Ishikawa (cell line): ENCODE data around the gene DPYD.

Source experiments
- CEBPB ChIP-seq: IDR thresholded peaks from 2 replicates; pipeline ENCODE4 v1.6.1; 2012
- CREB1 ChIP-seq: IDR thresholded peaks from 2 replicates; pipeline ENCODE4 v1.6.1; 2012; ENCODE audit warnings: low read depth
- EGR1 ChIP-seq: IDR thresholded peaks from 2 replicates; pipeline ENCODE4 v1.6.1; 2012
- EP300 ChIP-seq: IDR thresholded peaks from 2 replicates; pipeline ENCODE4 v1.6.1; 2012; ENCODE audit warnings: borderline replicate concordance
- FOXM1 ChIP-seq: IDR thresholded peaks from 2 replicates; pipeline ENCODE4 v1.6.1; 2012; ENCODE audit warnings: low read depth, borderline replicate concordance
- NFIC ChIP-seq: IDR thresholded peaks from 2 replicates; pipeline ENCODE4 v1.6.1; 2012
- RAD21 ChIP-seq: IDR thresholded peaks from 2 replicates; pipeline ENCODE4 v1.6.1; 2012; ENCODE audit warnings: low read depth
- TAF1 ChIP-seq: IDR thresholded peaks from 2 replicates; pipeline ENCODE4 v1.6.1; 2012; ENCODE audit warnings: low read depth, mild to moderate bottlenecking
- TCF12 ChIP-seq: IDR thresholded peaks from 2 replicates; pipeline ENCODE4 v1.6.1; 2012; ENCODE audit warnings: low read depth
- TEAD4 ChIP-seq: IDR thresholded peaks from 2 replicates; pipeline ENCODE4 v1.6.1; 2012
- YY1 ChIP-seq: IDR thresholded peaks from 2 replicates; pipeline ENCODE4 v1.6.1; 2012; ENCODE audit warnings: low read depth
- ZBTB7A ChIP-seq: IDR thresholded peaks from 2 replicates; pipeline ENCODE4 v1.6.1; 2012; ENCODE audit warnings: low read depth
- TF ChIP-seq, protein P1 (sequence below): IDR thresholded peaks from 2 replicates; pipeline ENCODE4 v1.6.1; 2012
- TF ChIP-seq, protein P2 (sequence below): IDR thresholded peaks from 2 replicates; pipeline ENCODE4 v1.6.1; 2012; ENCODE audit warnings: low read depth, mild to moderate bottlenecking
- TF ChIP-seq, protein P3 (sequence below): IDR thresholded peaks from 2 replicates; pipeline ENCODE4 v1.6.1; 2012

Gene DPYD

DNA sequence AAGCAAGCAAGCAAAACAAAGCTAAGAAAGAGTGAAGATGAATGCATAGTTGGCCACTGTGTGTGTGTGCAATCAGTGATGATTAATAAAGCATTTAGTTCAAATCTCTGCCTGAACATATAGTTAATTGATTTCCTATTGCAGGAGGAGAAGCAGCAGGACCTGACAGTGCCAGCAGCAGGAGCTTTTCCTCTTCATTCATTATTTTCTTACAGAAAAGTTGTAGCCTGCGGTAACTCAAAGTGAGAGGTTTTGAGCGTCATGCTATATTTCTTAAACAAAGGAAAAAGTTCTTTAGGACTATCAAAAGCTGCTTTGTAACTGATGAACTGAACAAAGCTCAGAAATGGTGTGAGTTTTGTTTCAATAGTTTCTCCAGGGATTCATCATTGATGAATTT lies 819.3 kb downstream of the DPYD start:
- TF ChIP-seq CREB1 (no peak), YY1 (no peak), NFIC (no peak)

DNA sequence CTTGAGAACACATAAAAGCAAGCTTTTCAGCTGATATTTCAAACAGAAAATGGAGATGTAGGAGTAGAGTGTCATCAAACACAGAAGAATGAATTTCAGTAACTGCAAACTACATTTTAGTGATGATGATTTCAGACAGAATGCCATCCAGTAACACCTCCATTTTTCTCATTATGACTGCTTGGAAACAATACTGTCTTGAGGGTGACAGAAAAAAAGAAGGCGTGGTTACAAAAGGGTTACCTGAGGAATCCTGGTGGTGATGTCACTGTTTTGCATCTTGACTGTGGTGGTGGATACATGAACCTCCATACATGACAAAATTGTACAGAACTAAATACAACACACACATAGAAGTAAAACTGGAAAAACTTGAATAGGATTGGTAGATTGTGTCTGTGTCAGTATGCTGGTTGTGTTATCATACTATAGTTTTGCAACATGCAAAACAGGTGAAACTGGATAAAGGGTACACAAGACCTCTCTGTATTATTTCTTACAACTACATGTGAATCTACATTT lies 823.4 kb downstream of the DPYD start:
- TF ChIP-seq EGR1 (no peak), ZBTB7A (no peak)

DNA sequence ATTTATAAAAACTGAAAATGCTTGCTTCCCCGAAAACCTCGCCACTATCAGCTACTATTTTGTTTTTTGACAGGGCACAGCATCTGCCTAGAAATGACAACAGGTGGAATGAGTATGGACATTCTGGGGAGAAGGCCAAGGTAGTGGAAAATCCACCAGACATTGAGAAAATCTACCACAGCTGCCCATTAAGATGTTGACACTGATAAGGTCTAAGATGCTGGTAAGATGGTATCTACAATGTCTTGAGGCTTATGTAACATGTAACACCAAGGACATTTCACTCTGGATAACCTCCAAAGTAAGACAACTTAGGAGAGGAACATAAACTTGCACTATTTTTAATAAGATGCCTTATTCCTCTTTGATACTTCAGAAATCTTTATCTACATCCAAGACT lies 825.1 kb downstream of the DPYD start:
- no peak for TF ChIP-seq TAF1
- TF ChIP-seq, protein P1, sequence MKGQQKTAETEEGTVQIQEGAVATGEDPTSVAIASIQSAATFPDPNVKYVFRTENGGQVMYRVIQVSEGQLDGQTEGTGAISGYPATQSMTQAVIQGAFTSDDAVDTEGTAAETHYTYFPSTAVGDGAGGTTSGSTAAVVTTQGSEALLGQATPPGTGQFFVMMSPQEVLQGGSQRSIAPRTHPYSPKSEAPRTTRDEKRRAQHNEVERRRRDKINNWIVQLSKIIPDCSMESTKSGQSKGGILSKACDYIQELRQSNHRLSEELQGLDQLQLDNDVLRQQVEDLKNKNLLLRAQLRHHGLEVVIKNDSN, result no peak
- no peak for TF ChIP-seq EP300
- no peak for TF ChIP-seq TEAD4
- no peak for TF ChIP-seq YY1
- TF ChIP-seq CREB1, result no peak
- TF ChIP-seq RAD21, result no peak
- TF ChIP-seq FOXM1, result no peak
- TF ChIP-seq, protein P2, sequence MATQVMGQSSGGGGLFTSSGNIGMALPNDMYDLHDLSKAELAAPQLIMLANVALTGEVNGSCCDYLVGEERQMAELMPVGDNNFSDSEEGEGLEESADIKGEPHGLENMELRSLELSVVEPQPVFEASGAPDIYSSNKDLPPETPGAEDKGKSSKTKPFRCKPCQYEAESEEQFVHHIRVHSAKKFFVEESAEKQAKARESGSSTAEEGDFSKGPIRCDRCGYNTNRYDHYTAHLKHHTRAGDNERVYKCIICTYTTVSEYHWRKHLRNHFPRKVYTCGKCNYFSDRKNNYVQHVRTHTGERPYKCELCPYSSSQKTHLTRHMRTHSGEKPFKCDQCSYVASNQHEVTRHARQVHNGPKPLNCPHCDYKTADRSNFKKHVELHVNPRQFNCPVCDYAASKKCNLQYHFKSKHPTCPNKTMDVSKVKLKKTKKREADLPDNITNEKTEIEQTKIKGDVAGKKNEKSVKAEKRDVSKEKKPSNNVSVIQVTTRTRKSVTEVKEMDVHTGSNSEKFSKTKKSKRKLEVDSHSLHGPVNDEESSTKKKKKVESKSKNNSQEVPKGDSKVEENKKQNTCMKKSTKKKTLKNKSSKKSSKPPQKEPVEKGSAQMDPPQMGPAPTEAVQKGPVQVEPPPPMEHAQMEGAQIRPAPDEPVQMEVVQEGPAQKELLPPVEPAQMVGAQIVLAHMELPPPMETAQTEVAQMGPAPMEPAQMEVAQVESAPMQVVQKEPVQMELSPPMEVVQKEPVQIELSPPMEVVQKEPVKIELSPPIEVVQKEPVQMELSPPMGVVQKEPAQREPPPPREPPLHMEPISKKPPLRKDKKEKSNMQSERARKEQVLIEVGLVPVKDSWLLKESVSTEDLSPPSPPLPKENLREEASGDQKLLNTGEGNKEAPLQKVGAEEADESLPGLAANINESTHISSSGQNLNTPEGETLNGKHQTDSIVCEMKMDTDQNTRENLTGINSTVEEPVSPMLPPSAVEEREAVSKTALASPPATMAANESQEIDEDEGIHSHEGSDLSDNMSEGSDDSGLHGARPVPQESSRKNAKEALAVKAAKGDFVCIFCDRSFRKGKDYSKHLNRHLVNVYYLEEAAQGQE, result no peak
- TF ChIP-seq TCF12, result no peak
- no peak for TF ChIP-seq NFIC
- TF ChIP-seq, protein P3, sequence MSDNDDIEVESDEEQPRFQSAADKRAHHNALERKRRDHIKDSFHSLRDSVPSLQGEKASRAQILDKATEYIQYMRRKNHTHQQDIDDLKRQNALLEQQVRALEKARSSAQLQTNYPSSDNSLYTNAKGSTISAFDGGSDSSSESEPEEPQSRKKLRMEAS, result no peak
- TF ChIP-seq CEBPB, result no peak
- no peak for TF ChIP-seq EGR1
- TF ChIP-seq ZBTB7A, result no peak

DNA sequence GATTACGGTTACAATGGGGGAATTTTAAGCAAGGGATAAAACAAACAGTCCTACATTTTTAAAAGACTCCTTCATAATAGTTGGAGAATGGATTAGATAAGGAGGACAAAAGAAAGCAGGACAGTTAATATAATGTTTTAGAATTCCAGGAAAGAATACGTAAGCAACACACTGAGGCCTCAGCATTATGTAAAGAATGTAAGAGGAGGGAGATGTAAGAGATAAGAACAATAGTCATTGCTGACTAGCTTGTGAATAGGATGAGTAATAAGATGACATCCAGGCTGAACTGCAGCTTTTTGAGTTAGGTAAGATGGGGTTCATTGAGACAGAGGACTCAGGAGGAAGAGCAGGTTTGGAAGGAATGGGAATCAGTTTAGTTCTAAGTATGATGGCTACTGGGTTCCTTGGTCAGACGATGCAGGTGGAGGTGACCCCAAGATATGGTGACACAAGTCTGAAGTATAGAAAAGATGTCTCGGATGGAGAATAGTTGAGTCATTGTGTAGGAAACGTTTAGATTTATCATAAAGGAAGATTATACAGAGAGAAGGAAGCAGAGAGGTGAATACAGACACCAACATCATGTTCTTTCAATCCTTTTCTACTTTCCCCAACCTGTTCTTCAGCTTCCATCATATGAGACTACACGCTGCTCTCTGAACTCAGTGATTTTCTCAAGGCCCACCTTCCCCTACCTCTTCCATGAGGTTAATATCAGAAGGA lies 826.4 kb downstream of the DPYD start:
- no peak for TF ChIP-seq YY1
- TF ChIP-seq RAD21, result no peak
- TF ChIP-seq ZBTB7A, result no peak
- TF ChIP-seq EGR1, result no peak
- no peak for TF ChIP-seq FOXM1
- TF ChIP-seq EP300, result no peak
- no peak for TF ChIP-seq CEBPB

DNA sequence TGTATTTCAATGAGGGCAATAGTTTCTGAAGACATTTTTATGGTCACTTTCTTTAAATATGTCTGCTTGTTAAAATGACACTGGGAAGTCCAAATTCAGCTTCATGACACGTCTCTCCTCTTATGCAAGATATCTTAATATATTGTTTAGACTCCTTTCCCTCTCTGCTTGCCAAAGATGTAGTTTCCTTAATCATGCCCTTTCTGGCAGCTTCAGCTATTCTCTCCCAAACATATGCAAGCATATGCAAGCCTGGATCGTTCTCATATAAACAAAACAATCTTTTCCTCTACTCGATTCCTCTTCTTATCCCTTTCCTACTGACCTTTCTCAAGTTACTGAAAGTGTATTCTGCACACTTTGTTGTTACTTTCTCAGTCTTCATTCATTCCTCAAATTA lies 827.1 kb downstream of the DPYD start:
- no peak for TF ChIP-seq EGR1
- TF ChIP-seq TCF12, result no peak
- no peak for TF ChIP-seq CREB1
- TF ChIP-seq ZBTB7A, result no peak
- no peak for TF ChIP-seq EP300
- TF ChIP-seq, protein P2, result no peak
- TF ChIP-seq NFIC, result no peak
- TF ChIP-seq, protein P3, result no peak

DNA sequence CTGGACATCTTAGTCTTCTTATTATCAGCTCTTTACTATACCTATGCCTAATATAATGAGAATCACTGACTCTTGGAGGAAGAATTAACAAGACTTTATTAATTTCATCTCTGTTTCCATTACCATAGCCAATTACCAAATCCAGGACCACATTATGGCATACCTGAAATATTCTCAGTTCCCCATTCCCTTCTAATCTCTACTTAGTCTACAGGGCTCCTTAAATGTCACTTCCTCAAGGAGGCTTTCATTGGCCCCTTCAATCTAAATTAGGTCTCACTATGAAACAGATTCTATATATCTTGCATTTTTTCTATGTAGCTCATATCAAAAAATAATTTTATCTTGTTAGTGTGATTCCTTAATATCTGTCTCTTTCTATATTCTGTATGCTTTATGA lies 828.0 kb downstream of the DPYD start:
- TF ChIP-seq TEAD4, result no peak
- TF ChIP-seq, protein P2, result no peak
- TF ChIP-seq CREB1, result no peak
- no peak for TF ChIP-seq RAD21
- TF ChIP-seq NFIC, result no peak
- TF ChIP-seq ZBTB7A, result no peak
- TF ChIP-seq, protein P3, result no peak
- TF ChIP-seq EP300, result no peak
- no peak for TF ChIP-seq TAF1
- TF ChIP-seq FOXM1, result no peak
- no peak for TF ChIP-seq CEBPB
- TF ChIP-seq TCF12, result no peak
- TF ChIP-seq, protein P1, result no peak
